ENCODE measurements around the gene BMP8A. TPM values are rescaled to one million over a fixed set of nuclear protein-coding genes. Genes with fewer than 3 reads are reported as not detected.

BMP8A gene
- polyA plus RNA-seq, 3 donors = not detected

- no peaks in the 10 kb centered on the region for H4K20me1 ChIP-seq (ENCODE audit: insufficient read depth, low read length)
- H3K27me3 ChIP-seq (ENCODE audit: control insufficient read depth in 2 of 2, insufficient read depth in 2 of 2, low read length in 2 of 2) = no peaks in the 10 kb centered on the region
- Mint-ChIP-seq H3K4me1 (no peaks in the 10 kb centered on the region), H3K27me3 (ENCODE audit: low read depth in 3 of 3) (peaks cover 0 to 3% (median 2%) of the 10 kb centered on the region in 3 donors), H3K9me3 (no peaks in the 10 kb centered on the region), H3K27ac (no peak overlapping the region), H3K4me3 (no peak overlapping the region), H3K36me3 (peaks cover 76 to 94% of the 10 kb centered on the region in 2 donors)
- H3K9ac ChIP-seq (ENCODE audit: insufficient read depth, low read length, poor library complexity, severe bottlenecking) = no peak overlapping the region
- WGBS (ENCODE audit: insufficient coverage) = 95% methylated on average over 5 of the region's 5 CpGs
- no peaks in the 10 kb centered on the region for H3K4me1 ChIP-seq (ENCODE audit: control insufficient read depth in 1 of 2, insufficient read depth in 2 of 2, low read length in 2 of 2)
- intact Hi-C loops (cut with micrococcal nuclease) = no loop called here
- no peaks in the 10 kb centered on the region for H3K79me2 ChIP-seq (ENCODE audit: insufficient read depth, low read length)
- no peaks in the 10 kb centered on the region for H3K9me3 ChIP-seq (replicated peaks in 1 of 2; ENCODE audit: control insufficient read depth in 1 of 2, insufficient read depth in 1 of 2, low read length in 2 of 2)
- H3K4me3 ChIP-seq (replicated peaks in 1 of 3; ENCODE audit: low read depth in 2 of 3, low read length in 3 of 3) = no peak overlapping the region
- no peak for TF ChIP-seq CTCF (IDR thresholded peaks at IDR 0.05)
- H3K4me2 ChIP-seq (replicated peaks; ENCODE audit: extremely low read depth, low read length, poor library complexity, severe bottlenecking) = no peak overlapping the region
- no peak for DNase-seq
- H2AFZ ChIP-seq (ENCODE audit: insufficient read depth, low read depth, low read length, poor library complexity, severe bottlenecking) = no peak overlapping the region
- H3K36me3 ChIP-seq (replicated peaks in 1 of 2; ENCODE audit: control insufficient read depth in 1 of 2, insufficient read depth in 2 of 2, low read length in 2 of 2) = peaks cover 67 to 97% of the 10 kb centered on the region in 2 donors
- no peak overlapping the region for H3K27ac ChIP-seq (ENCODE audit: low read depth in 1 of 2, low read length in 2 of 2)
Observed at GRCh38 chr1:39478126-39478915, 13.1 kb upstream of the BMP8A start.

GRCh38 chr1:39481289-39481688, 10.1 kb upstream of the BMP8A start:
- intact Hi-C loops (cut with micrococcal nuclease) = loop anchor here (10.0 kb wide), 2 partner anchors 54 to 94 kb away; partner anchors contain the start of gene PABPC4 (in 1 of the 2)
- H3K4me3 Mint-ChIP-seq = no peak overlapping the region
- Histone ChIP-seq H2AFZ (ENCODE audit: insufficient read depth, low read depth, low read length, poor library complexity, severe bottlenecking) (no peak overlapping the region), H3K4me1 (ENCODE audit: control insufficient read depth in 1 of 2, insufficient read depth in 2 of 2, low read length in 2 of 2) (no peaks in the 10 kb centered on the region), H3K4me2 (replicated peaks; ENCODE audit: extremely low read depth, low read length, poor library complexity, severe bottlenecking) (no peak overlapping the region), H3K4me3 (replicated peaks in 1 of 3; ENCODE audit: low read depth in 2 of 3, low read length in 3 of 3) (no peak overlapping the region), H4K20me1 (ENCODE audit: insufficient read depth, low read length) (no peaks in the 10 kb centered on the region), H3K9ac (ENCODE audit: insufficient read depth, low read length, poor library complexity, severe bottlenecking) (no peak overlapping the region), H3K79me2 (ENCODE audit: insufficient read depth, low read length) (no peaks in the 10 kb centered on the region), H3K36me3 (replicated peaks in 1 of 2; ENCODE audit: control insufficient read depth in 1 of 2, insufficient read depth in 2 of 2, low read length in 2 of 2) (peaks cover 76 to 97% of the 10 kb centered on the region in 2 donors), H3K27ac (ENCODE audit: low read depth in 1 of 2, low read length in 2 of 2) (no peak overlapping the region), H3K9me3 (replicated peaks in 1 of 2; ENCODE audit: control insufficient read depth in 1 of 2, insufficient read depth in 1 of 2, low read length in 2 of 2) (no peaks in the 10 kb centered on the region), H3K27me3 (ENCODE audit: control insufficient read depth in 2 of 2, insufficient read depth in 2 of 2, low read length in 2 of 2) (no peaks in the 10 kb centered on the region)
- no peak for TF ChIP-seq CTCF (IDR thresholded peaks at IDR 0.05)
- H3K27ac Mint-ChIP-seq = no peak overlapping the region
- H3K27me3 Mint-ChIP-seq (ENCODE audit: low read depth in 3 of 3) = peaks cover 0 to 2% (median 0%) of the 10 kb centered on the region in 3 donors
- no peaks in the 10 kb centered on the region for H3K4me1 Mint-ChIP-seq
- no peaks in the 10 kb centered on the region for H3K9me3 Mint-ChIP-seq
- 98% methylated on average over 6 of the region's 6 CpGs for WGBS (ENCODE audit: insufficient coverage)
- H3K36me3 Mint-ChIP-seq = peaks cover 74 to 94% of the 10 kb centered on the region in 2 donors
- DNase-seq = no peak

Measured in CD14-positive monocyte (primary cell).